Gastroesophageal sphincter (tissue), 3 donors: ENCODE results near the gene FBP1.

Experiments used
- CTCF ChIP-seq, 4 experiments: fragments of 200-600 bp in 2 of 4; fragments of 450-650 bp in 2 of 4; sonication (generic) in 1 of 4; IDR thresholded peaks; one replicate each; pipeline ENCODE4 v1.5.1; 2017 to 2019; ENCODE audit warnings: antibody characterized with exemption in 4 of 4, mild to moderate bottlenecking in 2 of 4, moderate library complexity in 2 of 4
- EP300 ChIP-seq: sonication (generic); formaldehyde crosslinking; IDR thresholded peaks from one replicate; pipeline ENCODE4 v1.6.1; 2017; ENCODE audit warnings: antibody characterized with exemption, mild to moderate bottlenecking
- POLR2A ChIP-seq, 2 donors: fragments of 450-650 bp; IDR thresholded peaks; one replicate each; pipeline ENCODE4 v1.6.1; 2017; ENCODE audit warnings: antibody characterized with exemption in 2 of 2, mild to moderate bottlenecking in 2 of 2, moderate library complexity in 1 of 2

GRCh38 chr9:94557376-94557775, 81.9 kb downstream of the FBP1 start:
- TF ChIP-seq CTCF (IDR thresholded peaks at IDR 0.05) (no peak), POLR2A (IDR thresholded peaks at IDR 0.05) (no peak), EP300 (no peak)
